NCI-H1930 (cell line): Measurements from ENCODE around the gene ABCA2.

ENCODE experiments used
- DNase-seq, 2 experiments: peaks; one replicate each; lab custom pipeline; 2025; lab: John Stamatoyannopoulos, UW

The ABCA2 gene, protein sequence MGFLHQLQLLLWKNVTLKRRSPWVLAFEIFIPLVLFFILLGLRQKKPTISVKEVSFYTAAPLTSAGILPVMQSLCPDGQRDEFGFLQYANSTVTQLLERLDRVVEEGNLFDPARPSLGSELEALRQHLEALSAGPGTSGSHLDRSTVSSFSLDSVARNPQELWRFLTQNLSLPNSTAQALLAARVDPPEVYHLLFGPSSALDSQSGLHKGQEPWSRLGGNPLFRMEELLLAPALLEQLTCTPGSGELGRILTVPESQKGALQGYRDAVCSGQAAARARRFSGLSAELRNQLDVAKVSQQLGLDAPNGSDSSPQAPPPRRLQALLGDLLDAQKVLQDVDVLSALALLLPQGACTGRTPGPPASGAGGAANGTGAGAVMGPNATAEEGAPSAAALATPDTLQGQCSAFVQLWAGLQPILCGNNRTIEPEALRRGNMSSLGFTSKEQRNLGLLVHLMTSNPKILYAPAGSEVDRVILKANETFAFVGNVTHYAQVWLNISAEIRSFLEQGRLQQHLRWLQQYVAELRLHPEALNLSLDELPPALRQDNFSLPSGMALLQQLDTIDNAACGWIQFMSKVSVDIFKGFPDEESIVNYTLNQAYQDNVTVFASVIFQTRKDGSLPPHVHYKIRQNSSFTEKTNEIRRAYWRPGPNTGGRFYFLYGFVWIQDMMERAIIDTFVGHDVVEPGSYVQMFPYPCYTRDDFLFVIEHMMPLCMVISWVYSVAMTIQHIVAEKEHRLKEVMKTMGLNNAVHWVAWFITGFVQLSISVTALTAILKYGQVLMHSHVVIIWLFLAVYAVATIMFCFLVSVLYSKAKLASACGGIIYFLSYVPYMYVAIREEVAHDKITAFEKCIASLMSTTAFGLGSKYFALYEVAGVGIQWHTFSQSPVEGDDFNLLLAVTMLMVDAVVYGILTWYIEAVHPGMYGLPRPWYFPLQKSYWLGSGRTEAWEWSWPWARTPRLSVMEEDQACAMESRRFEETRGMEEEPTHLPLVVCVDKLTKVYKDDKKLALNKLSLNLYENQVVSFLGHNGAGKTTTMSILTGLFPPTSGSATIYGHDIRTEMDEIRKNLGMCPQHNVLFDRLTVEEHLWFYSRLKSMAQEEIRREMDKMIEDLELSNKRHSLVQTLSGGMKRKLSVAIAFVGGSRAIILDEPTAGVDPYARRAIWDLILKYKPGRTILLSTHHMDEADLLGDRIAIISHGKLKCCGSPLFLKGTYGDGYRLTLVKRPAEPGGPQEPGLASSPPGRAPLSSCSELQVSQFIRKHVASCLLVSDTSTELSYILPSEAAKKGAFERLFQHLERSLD (N-terminal part only)

DNA sequence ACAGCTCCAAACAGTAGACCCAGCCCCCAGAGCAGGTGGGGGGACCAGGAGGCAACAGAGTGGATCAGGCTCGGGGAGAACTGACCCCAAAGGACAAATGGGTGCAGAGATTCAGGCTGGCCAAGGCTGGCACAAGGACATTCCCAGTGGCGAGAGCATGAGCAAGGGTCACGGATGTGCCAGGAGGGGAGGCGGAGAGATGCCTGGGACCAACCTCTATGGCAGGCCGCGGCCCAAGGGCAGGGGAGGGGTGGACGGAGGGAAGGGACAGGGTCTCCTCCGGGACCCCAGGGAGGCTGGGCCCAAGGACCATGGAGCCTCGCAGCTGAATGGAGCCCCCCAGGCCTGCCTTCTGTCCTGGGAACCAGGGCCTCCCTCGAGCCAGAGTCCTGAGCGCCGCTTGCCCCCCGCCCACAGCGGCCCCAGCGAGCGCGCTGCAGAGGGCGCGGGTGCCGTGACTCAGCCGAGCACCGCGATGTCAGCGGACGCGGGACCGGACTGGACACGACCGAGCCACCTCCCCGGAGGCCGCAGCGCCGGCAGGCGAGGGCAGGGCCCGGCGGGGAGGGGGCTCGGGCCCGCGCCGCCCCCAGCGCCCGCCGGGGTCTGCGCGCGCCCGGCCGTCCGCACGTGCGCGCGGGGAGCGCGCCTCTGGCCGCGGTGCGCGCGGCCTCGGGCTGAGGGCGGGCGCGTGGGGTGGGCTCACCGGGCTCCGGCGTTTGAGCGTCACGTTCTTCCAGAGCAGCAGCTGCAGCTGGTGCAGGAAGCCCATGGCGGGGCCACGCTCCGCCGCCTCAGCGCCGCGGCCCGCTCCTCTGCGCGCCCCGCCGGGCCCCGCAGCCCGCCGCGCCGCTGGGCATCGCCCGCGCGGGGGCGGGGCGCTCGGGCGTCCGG lies at the start of gene ABCA2:
Gene ABCA2 (minus strand): TSS at position 869 of the 894 bp plus-strand sequence. CDS start 97 bp downstream, at position 772.
- no peak for DNase-seq

DNA sequence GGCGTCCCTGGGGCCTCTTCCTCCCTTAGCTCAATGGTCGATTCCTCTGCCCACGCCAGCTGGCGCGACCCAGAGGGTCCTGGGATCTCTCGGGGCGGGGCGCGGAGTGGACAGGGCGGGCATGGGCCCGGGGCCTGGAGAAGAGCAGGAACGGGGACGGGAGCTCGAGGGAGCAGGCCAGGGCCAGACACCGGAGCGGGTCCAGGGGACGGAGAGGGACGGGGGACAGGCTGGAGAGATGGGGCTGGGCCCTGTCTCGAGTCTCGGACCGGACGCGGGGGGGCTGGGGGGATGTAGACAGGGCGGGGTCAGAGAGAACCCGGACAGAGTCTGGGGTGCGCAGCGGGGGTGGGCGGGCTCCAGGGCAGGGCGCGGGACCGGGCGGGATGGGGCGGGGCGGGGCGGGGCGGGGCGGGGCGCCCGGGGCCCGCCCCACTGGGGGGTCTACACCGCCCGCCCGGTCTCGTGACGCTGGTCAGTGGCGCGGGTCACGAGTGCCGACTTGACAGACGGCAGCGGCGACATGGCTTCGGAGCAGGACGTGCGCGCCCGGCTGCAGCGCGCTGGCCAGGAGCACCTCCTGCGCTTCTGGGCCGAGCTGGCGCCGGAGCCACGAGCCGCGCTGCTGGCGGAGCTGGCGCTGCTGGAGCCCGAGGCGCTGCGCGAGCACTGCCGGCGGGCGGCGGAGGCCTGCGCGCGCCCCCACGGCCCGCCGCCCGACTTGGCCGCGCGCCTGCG lies 49.1 kb upstream of the ABCA2 start, which contains the start of gene UAP1L1:
Gene UAP1L1 (plus strand): TSS at position 508 of the 738 bp plus-strand sequence. CDS start 16 bp downstream, at position 524.
- no peak for DNase-seq

- no peak for DNase-seq
Observed at GRCh38 chr9:137076636-137077009, 48.6 kb upstream of the ABCA2 start.

DNA sequence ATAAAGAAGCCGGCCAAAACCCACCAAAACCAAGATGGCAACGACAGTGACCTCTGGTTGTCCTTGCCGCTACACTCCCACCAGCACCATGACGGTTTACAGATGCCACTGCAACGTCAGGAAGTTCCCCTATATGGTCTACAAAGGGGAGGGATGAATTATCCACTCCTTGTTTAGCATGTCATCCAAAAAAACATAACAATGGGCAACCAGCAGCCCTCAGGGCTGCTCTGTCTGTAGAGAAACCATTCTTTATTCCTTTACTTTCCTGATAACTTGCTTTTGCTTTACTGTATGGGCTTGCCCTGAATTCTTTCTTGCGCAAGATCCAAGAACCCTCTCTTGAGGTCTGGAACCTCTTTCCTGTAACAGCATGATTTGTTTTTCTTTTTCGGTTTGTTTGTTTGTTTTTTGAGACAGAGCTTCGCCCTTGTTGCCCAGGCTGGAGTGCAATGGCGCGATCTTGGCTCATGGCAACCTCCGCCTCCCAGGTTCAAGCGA lies 47.3 kb upstream of the ABCA2 start:
- DNase-seq = no peak

DNA sequence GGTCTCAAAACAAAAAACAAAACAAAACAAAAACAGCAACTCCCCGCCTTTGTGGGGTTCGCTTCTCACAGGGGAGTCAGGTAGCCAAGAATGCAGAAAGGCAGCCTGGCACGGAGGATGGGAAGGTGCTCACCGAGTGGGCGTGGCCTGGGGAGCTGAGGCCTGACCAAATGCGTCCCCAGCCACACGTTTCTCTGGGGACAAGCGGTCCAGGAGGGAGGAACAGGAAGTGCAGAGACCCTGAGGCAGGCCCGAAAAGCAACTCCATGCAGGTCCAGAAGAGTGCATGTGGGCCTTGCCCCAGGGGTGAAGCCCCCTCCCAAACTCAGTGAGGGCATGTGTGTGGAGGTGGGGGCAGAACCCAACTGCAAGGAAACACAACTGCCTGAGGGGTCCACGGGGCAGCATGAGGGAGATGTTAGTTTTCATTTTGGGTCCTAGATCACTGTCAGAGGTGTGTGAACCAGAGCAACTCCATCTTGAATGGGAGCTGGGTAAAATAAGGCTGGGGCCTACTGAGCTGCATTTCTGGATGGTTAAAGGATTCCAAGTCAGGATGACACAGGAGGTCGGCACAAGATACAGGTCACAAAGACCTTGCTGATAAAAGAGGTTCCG lies 46.7 kb upstream of the ABCA2 start:
- DNase-seq = no peak

DNA sequence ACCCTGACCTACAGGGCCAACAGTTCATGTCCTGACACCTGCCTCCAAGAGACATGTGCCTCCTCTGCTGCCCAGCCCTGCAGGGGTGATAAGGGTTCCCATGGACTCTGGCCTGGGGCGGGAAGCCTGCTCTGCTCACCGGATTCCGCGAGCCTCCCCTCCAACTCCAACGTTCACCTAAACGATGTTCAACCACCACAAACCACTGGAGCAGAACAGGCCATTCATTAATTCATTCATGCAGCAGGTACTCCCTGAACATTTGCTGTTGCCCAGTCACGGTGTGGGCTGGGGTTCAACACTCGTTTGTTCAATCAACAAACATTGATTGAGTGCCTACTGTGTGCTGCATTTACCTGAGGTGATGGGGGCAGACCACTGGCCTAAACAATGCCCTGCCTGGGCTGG lies 46.0 kb upstream of the ABCA2 start:
- DNase-seq = no peak

DNA sequence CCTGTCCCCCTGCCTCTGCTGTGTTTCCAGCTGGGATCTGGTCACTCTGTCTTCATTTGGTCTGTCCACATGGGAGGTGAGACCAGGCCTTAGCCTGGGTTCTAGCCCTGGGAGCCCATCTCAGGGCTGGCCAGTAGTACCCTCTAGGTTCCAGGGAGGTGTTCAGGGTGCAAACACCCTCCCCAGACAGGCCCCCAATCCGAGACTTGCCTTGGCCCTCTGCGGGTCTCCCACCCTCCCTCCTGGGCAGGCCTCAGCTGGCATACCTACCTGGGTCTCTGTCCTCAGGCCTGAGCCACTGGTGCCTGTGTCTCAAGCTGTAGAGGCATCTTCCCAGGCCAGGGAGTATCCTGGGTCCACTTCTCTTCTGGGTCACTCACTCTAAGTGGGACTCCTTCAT lies 43.2 kb upstream of the ABCA2 start:
- no peak for DNase-seq

DNA sequence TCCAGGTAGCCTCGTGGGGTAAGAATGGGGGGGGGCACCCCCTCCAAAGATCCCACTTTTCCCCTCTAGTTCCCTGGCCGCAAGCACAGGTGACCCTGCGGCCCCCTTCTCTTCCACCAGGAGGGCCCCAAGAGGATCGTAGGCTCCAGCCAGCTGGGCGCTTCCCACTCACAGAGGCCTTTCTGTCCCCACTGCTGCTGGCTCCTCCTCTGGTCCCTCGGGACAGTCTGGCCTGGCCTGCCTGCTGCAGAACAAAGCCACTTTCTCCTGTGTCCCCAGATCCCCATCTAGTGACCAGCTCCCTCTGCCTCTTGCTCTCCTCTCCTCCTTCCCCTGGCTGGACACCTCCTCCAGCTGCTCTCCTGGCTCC lies 42.9 kb upstream of the ABCA2 start:
- DNase-seq = peak; percentile 23 to 25

GRCh38 chr9:137070201-137070905 lies 42.3 kb upstream of the ABCA2 start, which contains the start of gene SAPCD2:
TSS of gene SAPCD2 (minus strand) at chr9:137070557. CDS start at chr9:137070460, 97 bp downstream.
- DNase-seq = peak; percentile 84 to 85

- no peak for DNase-seq
Observed at GRCh38 chr9:137069508-137070091, 41.6 kb upstream of the ABCA2 start.

- DNase-seq = no peak
Observed at GRCh38 chr9:137068539-137069507, 40.8 kb upstream of the ABCA2 start.

DNA sequence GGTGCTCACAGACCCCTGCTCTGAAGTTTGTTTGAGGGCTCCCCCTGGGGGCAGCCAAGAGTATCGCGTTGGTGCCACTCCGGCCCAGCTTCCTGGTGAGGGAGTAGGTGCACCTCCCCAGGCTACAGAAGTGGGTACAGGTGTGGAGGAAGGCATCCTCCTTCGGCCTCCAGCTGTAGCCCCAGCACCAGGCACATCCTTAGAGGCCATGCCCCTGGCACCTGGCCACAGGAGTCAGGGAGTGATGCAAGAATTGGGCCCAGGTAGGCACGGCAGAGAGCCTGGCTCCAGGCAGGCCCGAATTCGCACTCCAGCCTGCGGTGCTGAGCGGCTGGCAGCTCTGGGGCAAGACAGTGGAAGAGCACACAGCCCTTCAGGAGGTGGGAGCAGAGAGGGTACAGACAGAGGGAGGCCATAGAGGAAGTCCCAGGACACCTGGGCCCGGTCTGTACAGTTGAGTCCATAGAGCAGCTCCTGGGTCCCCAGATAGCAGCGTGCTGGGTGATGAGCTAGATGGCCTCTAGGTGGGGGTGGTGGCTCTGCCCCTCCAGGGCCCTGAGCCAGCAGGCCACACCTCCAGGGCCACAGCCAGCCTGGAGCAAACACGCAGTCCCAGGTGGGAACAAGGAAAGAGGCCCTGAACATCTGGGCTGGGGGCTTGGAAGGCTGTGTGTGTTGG lies 40.0 kb upstream of the ABCA2 start:
- DNase-seq = peak; percentile 47 to 72

GRCh38 chr9:137066096-137066861 lies 38.2 kb upstream of the ABCA2 start:
- DNase-seq = no peak

DNA sequence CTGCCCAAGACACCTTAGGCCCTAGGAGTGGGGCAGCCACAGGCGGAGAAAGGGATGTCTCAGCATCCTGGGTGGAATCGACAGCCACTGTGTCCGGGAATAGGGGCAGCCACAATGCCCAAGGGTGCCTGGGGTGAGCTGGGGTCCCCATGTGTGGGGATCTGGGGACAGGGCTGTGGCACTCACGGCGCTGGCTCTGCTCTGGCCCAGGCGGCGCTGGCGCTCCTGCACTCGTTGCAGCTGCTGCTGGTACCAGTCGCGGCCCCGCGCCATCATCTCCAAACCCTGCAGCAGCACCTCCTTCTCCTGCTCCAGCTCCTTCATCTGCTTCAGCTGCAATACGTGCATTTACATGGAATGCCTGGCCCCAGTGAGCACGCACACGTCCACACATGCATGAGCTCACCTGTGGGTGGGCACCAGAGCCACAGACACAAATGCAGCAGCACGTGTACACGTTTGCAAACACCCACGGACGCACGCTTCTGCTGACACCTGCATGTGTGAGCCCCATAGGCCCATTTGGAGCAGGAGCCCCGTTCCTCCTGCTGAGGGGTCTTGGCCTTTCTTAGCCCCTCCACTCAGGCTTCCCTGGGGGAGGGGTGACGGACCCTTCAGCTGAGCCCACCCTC lies 37.4 kb upstream of the ABCA2 start:
- DNase-seq = no peak

DNA sequence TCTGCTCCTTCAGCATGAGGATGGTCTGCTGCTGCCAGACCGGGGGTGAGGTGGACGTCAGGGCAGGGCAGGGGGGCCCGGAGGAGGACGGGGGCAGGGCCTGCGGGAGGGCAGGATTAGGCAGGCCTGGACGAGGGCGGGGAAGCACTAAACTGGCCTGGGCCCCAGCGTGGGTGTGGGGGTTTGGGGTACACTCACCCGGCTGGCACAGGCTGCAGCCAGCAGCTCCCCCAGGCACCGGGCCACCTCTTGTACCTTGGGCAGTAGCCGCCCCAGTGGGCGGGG lies 36.8 kb upstream of the ABCA2 start:
- no peak for DNase-seq
